GM18870 (cell line): Measurements from ENCODE around the gene VWA8.
"Not testable (repeated sequence)": the region's sequence is repeated elsewhere in the genome, so short reads cannot be mapped to it uniquely, and the experiment has no call there.

Experiments used
- ATAC-seq: cut with Tn5 transposase; IDR thresholded peaks from one replicate; pipeline ENCODE4 v1.9.1; 2021; ENCODE audit warnings: moderate library complexity; ENCODE audit not compliant: unreplicated experiment

Gene VWA8

DNA sequence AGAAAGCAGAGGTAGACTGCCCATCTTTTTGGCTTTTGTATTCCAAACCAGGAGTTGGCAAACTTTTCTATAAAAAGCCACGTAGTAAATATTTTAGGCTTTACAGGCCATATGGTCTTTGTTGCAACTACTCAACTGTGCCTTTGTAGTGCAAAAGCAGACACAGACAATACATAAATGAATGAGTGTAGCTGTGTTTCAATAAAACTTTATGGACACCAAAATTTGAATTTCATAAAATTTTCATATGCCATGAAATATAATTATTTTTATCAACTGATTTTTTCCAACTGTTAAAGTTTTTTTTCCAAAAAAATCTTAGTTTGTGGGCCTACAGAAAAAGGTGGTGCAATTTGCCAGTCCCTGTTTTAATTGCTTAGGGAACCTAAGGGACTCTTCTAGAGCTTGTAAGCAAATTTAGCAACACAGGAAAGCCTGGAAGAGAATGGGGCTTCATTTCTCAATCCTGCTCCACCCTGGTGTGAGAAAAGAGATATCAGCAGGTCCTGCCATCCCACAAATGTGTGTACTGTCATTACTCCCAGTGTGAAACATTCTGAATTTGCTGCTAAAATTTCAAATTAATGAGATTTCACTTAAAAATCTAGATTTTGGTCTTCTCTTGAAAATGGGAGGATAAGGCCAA is 309.4 kb downstream of the VWA8 start:
- ATAC-seq: no peak

DNA sequence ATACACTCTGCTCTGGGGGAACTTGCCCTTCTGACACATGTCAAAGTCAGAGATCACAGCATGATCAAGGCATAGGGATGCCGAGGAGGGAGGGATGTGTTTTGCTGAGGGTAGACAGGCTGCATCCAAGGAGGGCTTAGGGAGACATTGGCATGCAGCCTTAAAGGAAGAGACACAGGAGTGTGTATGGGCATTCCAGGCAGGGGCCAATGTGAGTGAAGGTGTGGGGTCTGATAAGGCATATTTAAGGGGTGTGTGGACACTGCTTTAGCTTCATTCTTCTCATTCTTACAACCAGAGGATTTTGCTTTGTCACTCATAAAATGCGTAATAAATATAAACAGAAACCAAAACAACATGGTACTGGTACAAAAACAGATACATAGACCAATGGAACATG is 310.2 kb downstream of the VWA8 start:
- ATAC-seq: no peak

DNA sequence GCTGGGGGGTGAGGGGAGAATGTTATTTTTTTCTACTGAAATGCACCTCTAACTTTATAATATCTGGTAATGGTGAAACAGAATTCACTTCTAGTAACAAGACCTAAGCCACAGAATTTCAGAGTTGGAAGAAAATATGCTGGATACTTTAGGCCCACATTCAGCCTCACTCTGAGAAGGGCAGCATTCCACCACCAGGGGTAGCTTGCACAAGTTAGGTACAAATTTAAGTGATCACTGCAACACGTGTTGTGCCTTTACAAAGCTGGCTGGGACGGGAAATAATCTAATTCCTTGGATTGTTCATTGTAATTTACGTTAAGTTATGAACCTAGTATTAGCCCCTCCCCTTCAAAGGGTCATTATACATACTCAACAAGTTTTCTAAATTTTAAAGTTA is 311.2 kb downstream of the VWA8 start:
- ATAC-seq: no peak

DNA sequence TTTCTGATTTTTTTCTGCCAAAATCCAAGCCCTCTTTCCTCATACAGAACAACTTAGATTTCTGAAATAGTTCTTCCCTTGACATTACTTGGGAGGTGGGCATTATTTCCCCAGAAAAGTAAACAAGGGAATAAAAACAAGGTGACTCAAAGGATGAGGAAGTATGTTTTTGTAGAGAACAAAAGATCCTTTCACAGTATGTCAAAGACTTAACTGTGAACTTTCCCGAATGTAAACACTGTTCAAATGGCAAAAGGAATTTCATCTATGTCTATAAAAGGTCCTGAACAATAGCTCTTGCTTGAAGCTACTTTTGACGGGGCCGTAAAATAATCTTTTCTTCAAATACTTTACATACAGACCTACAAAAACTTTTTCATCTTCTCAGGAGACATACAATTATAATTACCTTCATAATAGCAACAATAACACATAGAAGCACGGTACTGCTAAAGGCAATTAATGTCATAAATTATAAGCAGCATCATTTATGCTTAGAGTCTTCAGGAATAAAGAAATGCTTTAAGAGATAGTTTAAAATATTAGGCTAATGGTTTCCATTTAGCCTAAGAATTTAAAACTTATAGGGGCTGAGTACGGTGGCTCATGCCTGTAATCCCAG is 312.5 kb downstream of the VWA8 start:
- no peak for ATAC-seq

DNA sequence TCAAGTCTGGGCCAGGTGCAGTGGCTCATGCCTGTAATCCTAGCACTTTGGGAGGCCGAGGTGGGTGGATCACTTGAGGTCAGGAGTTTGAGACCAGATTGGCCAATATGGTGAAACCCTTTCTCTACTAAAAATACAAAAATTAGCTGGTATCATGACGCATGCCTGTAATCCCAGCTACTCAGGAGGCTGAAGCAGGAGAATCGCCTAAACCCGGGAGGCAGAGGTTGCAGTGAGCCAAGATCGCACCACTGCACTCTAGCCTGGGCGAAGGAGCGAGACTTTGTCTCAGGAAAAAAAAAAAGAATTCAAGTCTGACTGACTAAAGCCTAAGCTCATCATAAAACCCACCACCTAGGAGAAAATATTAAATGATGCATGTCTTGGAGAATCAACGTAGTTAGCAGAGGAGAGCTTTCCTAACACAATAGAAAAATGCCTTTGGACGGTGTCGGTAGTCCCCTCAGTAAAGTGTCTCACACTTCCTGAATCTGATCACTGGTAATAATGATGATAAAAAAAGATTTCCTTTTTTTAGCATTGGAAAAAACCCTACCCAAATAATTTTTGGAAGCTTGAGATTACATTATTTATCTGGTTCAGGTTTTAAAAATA is 313.1 kb downstream of the VWA8 start:
- ATAC-seq: not testable (repeated sequence)

DNA sequence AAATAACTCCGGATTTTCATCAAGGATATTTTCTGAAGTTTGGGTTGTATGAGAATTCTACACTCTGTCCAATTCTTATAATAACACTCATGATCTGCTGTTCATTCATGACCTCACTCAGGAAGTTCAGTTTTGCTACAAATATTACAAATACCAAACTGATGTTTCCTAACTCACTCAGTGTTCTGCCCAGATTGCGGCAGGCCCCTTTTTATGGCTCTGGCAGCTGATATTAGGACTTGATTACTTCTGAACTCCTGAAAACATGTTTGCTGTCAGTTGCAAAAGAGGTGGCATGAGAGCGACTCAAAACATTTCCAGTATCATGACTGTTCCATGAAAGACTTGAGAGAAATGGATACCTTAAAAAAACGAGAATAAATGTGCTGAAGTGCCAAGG is 315.6 kb downstream of the VWA8 start:
- no peak for ATAC-seq

DNA sequence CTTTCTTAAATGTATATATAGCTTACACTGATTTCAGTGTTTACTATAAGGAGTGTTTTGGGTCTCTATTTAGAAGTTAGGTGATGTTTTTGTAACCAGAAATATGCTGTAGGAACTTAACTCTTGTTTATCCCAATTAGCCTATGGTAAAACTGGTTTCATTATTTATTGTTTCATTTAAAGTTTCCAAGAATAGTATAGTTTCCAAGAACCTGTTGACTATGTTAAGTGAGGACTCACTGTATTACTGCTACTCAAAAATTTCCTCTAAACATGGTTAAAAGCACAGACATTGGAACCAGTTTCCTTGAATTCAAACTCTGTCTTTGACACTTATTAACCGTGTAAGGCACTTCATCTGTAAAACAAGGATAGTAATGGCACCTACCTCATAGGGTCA is 316.2 kb downstream of the VWA8 start:
- no peak for ATAC-seq

- no peak for ATAC-seq
Measured at GRCh38 chr13:41643507-41643906, 317.4 kb downstream of the VWA8 start.

- no peak for ATAC-seq
Measured at GRCh38 chr13:41641961-41642360, 318.9 kb downstream of the VWA8 start.

GRCh38 chr13:41641429-41641828 is 319.5 kb downstream of the VWA8 start:
- no peak for ATAC-seq

GRCh38 chr13:41639955-41640780 is 320.7 kb downstream of the VWA8 start:
- no peak for ATAC-seq

DNA sequence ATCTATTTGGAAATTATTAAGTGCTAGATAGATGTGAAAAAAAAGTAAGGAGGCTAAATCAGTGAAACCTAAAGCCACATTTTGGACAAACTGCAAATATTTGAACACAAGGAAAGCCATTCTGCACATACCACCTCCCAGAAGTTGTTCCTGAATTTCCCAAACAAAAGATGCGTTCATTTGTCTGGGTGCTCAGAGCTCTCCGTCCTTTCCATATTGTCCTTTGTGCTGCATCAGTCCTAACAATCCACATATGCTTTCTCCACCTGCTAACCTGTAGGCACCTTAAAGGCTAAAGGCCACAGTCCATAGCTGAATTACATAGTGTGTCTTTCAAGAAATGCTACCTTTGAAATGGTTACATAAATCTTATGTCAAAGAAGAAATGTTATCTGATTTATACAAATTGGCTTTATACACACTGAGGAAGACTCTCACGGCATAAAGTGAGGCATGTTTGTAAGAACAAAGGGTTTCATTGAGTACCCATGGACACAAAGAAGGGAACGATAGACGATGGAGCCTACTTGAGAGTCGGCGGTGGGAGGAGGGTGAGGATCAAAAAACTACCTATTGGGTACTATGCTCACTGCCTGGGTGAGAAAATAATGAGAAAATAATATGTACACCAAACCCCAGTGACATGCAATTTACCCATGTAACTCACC is 321.5 kb downstream of the VWA8 start:
- no peak for ATAC-seq

DNA sequence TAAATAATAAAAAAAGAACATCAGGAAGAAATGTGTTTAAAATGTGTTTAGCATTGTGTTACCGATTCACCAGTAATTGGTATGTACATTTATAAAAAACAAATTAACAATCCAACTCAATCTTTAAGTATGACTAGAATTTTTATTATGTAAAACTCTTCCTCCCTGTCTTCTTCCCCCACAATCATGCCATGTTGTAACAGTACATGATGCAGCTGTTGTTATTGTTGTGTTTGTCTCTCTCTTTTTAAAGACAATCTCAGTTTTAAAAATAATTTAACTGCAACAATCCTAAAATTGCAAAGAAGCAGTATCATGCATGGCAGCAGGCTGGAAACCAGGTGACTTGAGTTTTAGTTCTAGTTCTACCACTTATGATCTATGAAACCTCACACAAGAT is 323.3 kb downstream of the VWA8 start:
- ATAC-seq: no peak

DNA sequence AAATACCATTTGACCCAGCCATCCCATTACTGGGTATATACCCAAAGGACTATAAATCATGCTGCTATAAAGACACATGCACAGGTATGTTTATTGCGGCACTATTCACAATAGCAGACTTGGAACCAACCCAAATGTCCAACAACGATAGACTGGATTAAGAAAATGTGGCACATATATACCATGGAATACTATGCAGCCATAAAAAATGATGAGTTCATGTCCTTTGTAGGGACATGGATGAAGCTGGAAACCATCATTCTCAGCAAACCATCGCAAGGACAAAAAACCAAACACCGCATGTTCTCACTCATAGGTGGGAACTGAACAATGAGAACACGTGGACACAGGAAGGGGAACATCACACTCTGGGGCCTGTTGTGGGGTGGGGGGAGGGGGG is 323.9 kb downstream of the VWA8 start:
- not testable (repeated sequence) for ATAC-seq

- ATAC-seq: not testable (repeated sequence)
Measured at GRCh38 chr13:41636590-41636989, 324.3 kb downstream of the VWA8 start.

GRCh38 chr13:41634407-41634806 is 326.5 kb downstream of the VWA8 start:
- ATAC-seq: no peak

- no peak for ATAC-seq
Measured at GRCh38 chr13:41633776-41634175, 327.1 kb downstream of the VWA8 start.

DNA sequence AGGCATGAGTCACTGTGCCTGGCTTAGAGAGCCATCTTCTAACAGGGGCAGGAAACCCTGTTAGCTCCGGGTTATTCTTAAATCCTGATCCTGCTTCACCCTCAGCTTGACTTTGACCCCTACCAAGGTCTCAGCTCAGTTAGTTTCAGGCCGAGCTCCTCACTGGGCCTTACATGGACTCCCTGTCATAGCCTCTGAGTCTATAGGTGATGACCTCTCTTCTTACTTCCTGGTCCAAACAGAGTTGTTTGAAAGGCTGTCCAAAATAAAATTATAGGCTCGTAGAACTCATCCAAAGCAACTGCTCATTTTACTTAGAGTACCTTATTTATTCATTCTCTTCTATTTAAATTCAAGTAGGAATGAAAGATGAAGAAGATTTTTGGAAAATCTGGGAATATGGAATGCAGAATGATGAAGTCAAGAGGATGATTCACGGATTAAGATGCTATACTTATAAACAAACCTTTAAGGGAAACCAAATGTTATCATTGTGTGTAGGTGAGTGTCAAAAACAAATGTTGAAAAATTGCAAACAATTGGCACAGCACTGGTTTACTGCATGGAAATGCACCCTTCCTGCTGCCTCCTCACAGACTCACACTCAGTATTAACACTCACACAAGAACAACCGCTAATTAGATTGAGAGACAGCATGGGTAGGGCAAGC is 329.5 kb downstream of the VWA8 start:
- no peak for ATAC-seq

DNA sequence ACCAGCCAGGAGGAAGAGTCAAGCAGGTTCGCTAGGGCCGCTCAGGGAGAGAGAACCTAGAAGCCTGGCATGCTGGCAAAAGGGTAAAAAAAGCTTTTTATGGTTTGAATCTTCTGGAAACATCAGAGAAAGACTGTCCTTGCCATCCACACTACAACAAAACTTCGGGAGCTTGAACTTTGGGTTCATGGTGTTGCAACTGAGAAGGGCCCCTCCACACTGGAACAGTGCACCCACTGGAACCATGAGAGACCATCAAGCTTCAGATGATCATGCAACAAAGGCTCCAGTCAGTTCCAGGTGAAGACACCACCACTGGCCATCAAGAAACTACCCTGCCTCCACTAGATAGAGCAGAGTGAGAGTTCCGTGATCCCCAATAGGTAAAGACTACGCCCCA is 333.5 kb downstream of the VWA8 start:
- no peak for ATAC-seq

DNA sequence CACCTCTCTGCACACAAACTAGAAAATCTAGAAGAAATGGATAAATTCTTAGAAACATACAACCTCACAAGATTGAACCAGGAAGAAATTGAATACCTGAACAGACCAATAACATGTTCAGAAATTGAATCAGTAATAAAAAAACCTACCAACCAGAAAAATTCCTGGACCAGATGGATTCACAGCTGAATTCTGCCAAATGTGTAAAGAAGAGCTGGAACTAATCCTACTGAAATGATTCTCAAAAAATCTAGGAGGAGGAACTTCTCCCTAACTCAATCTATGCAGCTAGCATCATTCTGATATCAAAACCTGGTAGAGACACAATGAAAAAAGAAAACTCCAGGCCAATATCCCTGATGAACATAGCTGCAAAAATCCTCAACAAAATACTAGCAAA is 336.9 kb downstream of the VWA8 start:
- no peak for ATAC-seq
